KOPT-K1 (cell line): Measurements from ENCODE around the gene HMX1.

Experiments
- H3K27ac ChIP-seq: fragments of 200-600 bp; sonication (generic); 2 replicates; pipeline ENCODE4 v1.5.1; 2016; ENCODE audit warnings: antibody characterized with exemption, mild to moderate bottlenecking, low read depth, low read length; ENCODE audit not compliant: poor library complexity, severe bottlenecking
- H3K36me3 ChIP-seq: fragments of 200-600 bp; sonication (generic); 2 replicates; pipeline ENCODE4 v1.5.1; 2017; ENCODE audit warnings: antibody characterized with exemption, mild to moderate bottlenecking, low read length, moderate library complexity; ENCODE audit not compliant: insufficient read depth
- H3K9me3 ChIP-seq: fragments of 200-600 bp; sonication (generic); 2 replicates; pipeline ENCODE4 v1.5.1; 2017; ENCODE audit warnings: antibody characterized with exemption, low read length, mild to moderate bottlenecking; ENCODE audit not compliant: insufficient read depth, poor library complexity, severe bottlenecking

The HMX1 gene

GRCh38 chr4:8838961-8839431 is 32.6 kb downstream of the HMX1 start:
- peaks cover 5% of the 10 kb centered on the region for H3K9me3 ChIP-seq
- no peak overlapping the region for H3K27ac ChIP-seq
- no peaks in the 10 kb centered on the region for H3K36me3 ChIP-seq

DNA sequence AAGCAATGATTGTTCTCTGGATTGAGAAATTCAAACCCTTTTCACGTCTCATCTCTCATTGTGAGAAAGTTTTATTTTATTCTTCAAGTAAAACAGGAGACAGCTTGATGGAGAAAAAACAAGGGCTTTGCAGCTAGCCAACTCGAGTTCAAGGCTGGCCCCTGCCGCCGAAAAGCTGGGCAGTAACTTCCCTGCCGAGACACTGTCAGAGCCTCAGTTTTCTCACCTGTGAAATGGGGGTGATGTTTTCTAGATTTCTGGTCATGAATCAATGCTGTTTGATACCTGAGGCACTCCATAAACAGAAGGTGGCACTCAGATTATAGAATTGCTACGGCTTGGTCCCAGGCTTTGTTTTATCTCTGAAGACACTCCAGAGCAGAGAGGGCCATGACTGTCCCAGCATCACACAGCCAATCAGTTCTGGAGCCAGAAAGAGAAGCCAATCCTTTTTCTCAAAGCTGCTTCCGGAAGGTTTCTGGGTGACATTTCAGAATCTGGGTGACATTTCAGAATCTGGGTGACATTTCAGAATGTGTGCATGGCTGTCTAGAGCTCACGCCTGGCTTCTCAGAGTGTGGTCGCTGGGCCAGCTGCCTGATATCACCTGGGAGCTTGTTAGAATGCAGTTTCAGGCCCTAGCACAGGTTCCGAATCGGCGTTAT is 33.2 kb downstream of the HMX1 start:
- Histone ChIP-seq H3K36me3 (no peaks in the 10 kb centered on the region), H3K9me3 (peaks cover 2% of the 10 kb centered on the region), H3K27ac (no peak overlapping the region)

DNA sequence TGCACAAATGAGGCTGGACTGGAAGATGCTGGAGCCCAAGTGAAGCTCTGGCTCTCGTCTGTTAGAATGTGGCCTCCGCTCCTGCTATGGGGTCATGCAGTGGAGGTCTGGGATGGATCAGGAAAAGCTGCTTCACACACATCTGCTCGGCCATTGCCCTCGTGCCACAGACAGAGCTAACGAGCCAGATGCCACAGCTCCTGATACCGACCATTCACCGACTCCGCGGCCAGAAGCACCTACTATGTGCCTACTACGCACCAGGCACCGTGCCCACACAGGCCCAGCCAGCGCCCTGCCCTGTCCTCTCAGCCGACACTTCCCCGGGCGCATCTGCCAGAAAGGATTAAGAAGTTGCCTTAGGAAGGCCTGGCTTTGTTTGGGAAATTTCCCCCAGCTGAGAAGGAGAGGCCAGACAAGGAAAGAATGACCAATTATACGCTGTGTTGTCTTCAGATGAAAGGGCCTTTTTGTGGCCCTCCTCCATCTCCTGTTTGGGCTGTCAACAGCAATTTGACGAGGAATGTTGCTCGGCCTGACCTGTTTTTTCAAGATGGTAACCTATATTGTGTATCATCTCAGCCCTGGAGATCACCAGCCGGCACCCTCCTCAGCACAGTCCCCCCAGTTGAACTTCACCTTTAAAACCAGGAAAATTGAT is 34.3 kb downstream of the HMX1 start:
- no peaks in the 10 kb centered on the region for H3K36me3 ChIP-seq
- no peaks in the 10 kb centered on the region for H3K9me3 ChIP-seq
- no peak overlapping the region for H3K27ac ChIP-seq

- H3K27ac ChIP-seq: no peak overlapping the region
- H3K36me3 ChIP-seq: no peaks in the 10 kb centered on the region
- no peaks in the 10 kb centered on the region for H3K9me3 ChIP-seq
Observed at GRCh38 chr4:8836664-8837171, 34.9 kb downstream of the HMX1 start.

GRCh38 chr4:8835521-8836365 is 35.9 kb downstream of the HMX1 start:
- no peaks in the 10 kb centered on the region for H3K36me3 ChIP-seq
- H3K27ac ChIP-seq: no peak overlapping the region
- H3K9me3 ChIP-seq: no peaks in the 10 kb centered on the region

DNA sequence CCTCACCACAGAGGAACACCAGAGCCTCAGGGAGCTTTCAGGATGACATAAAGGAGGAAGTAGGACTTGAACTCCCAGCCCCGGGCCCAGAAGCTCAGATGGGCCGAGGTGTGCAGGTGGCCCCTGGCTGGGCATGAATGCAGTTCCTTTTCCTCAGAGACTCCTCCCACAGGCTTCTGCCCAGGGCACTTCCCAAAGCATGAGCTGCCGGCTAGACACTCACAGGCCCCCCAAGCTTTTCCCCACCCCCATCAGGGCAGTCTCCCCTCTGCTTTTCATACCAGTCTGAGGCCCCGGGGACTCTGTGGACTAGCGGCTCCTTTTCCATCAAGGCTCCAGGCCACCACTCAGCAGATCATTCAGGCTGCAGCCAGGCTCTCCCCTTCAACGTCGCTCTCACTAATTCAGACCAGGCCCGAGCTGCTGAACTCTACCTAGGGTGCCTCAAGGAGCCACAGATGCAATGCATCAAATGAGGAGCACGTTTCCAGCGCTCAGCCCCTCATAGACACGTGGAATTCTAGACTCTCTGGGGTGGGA is 36.9 kb downstream of the HMX1 start:
- Histone ChIP-seq H3K27ac (no peak overlapping the region), H3K36me3 (no peaks in the 10 kb centered on the region), H3K9me3 (no peaks in the 10 kb centered on the region)

DNA sequence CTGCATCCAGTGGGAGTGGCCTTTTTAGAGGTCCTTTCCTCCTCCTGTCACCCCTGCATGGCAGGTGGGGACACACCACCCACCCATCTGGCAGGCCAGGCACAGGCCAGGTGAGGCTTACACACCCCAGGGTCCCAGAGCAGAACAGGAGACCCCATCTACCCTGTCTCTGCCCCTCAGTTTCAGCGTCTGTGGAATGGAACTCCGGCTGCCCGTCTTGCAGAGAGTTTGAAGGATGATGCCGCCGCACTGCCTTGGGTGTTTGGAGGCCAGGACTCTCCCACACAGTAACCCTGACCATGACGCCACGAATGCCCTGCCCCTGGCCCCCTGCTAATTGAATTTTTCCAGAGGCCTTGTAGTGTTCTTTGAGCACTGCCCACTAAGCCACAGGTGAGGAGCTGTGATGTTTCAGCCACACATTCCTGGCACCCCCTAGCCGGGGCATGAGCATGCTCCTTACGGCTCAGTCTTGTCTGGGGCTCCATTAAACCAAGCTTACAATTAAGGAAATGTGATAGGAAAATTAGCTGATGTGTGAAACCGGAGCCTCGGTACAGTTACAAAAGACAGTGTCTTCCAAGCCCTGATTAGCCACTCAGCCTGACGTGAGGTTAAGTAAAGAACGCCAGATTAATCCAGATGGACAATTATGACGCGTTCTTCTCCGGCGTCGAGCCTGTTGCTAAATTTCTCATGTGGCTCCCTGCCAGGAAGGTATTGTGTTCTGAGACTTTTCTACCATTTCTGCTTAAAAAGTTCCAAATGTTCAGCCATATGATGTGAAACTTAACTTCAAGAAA is 39.3 kb downstream of the HMX1 start:
- Histone ChIP-seq H3K27ac (no peak overlapping the region), H3K36me3 (no peaks in the 10 kb centered on the region), H3K9me3 (peaks cover 4% of the 10 kb centered on the region)

GRCh38 chr4:8831221-8832112 is 40.2 kb downstream of the HMX1 start:
- Histone ChIP-seq H3K27ac (no peak overlapping the region), H3K9me3 (peaks cover 4% of the 10 kb centered on the region), H3K36me3 (no peaks in the 10 kb centered on the region)

- no peaks in the 10 kb centered on the region for H3K36me3 ChIP-seq
- no peak overlapping the region for H3K27ac ChIP-seq
- peaks cover 4% of the 10 kb centered on the region for H3K9me3 ChIP-seq
Observed at GRCh38 chr4:8830611-8831200, 40.9 kb downstream of the HMX1 start.

GRCh38 chr4:8830056-8830455 is 41.6 kb downstream of the HMX1 start:
- Histone ChIP-seq H3K27ac (no peak overlapping the region), H3K9me3 (peaks cover 4% of the 10 kb centered on the region), H3K36me3 (no peaks in the 10 kb centered on the region)

- Histone ChIP-seq H3K36me3 (no peaks in the 10 kb centered on the region), H3K27ac (no peak overlapping the region), H3K9me3 (peaks cover 4% of the 10 kb centered on the region)
Observed at GRCh38 chr4:8829584-8829983, 42.1 kb downstream of the HMX1 start.

DNA sequence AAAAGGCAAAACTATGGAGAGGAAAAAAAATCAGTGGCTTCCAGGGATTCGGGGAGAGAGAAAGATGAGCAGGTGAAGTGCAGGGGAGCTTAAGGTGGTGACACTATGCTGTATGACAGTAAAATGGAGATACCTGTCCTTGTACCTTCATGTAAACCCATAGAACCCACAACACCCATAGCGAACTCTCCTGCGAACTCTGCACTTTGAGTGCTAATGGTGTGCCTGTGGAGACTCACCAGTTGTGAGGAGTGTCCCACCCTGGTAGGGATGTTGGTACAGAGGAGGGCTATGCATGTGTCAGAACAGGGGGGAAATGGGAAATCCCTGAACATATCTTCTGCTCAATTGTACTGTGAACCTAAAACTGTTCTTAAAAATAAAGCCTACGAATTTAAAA is 42.8 kb downstream of the HMX1 start:
- no peaks in the 10 kb centered on the region for H3K36me3 ChIP-seq
- peaks cover 4% of the 10 kb centered on the region for H3K9me3 ChIP-seq
- H3K27ac ChIP-seq: no peak overlapping the region

GRCh38 chr4:8821151-8821950 is 50.3 kb downstream of the HMX1 start:
- no peak overlapping the region for H3K27ac ChIP-seq
- no peaks in the 10 kb centered on the region for H3K36me3 ChIP-seq
- H3K9me3 ChIP-seq: no peaks in the 10 kb centered on the region
